HepG2 (cell line): ENCODE results near the gene CHN2. TPM values are rescaled to one million over a fixed set of nuclear protein-coding genes. Genes with fewer than 3 reads are reported as not detected.
A peak's percentile ranks its signal among the peaks of the same experiment; 100 is the strongest.

Experiments
- ATAC-seq: fragments of 200-7000 bp; cut with Tn5 transposase; 3 replicates; pipeline ENCODE4 v1.9.1; 2020; ENCODE audit warnings: mild to moderate bottlenecking, moderate library complexity
- BruUV-seq: library from RNA; stranded (reverse); fragments of 400-500 nt; replicated peaks from 2 replicates; lab custom pipeline; 2021; lab: Mats Ljungman, UMichigan
- CTCF ChIA-PET: fragments of 300-600 bp; formaldehyde crosslinking; extraction: SDS; loops from one replicate; lab custom pipeline; 2021; ENCODE audit warnings: low total read pairs, inconsistent platforms, low intra/inter-chr PET ratio; lab: Yijun Ruan, JAX
- POLR2A ChIA-PET: fragments of 350-600 bp; sonication (Branson Sonifier 250); formaldehyde crosslinking; loops from one replicate; lab custom pipeline; 2020; ENCODE audit warnings: antibody characterized with exemption, inconsistent platforms; lab: Yijun Ruan, JAX
- DNase-seq: peaks from one replicate; pipeline ENCODE4 v3.0.0-alpha.2; 2015; ENCODE audit warnings: low spot score
- FAIRE-seq: peaks from 3 replicates; lab custom pipeline; 2011; peaks lifted over from hg19 to GRCh38; lab: Jason Lieb, UNC
- H2AFZ ChIP-seq: one replicate; pipeline ENCODE4 v1.6.1; 2011; ENCODE audit warnings: low read length, inconsistent platforms
- H3K27ac ChIP-seq: fragments of 300-600 bp; 3 replicates; pipeline ENCODE4 v1.8.0; 2011; ENCODE audit warnings: mixed run types, mild to moderate bottlenecking, mixed read lengths, low read length, inconsistent platforms; ENCODE audit not compliant: insufficient read depth; ENCODE audit errors: extremely low read length
- H3K27me3 ChIP-seq, 2 experiments: fragments of 200-600 bp in 1 of 2; 2 replicates in 1 of 2; 3 replicates in 1 of 2; pipeline versions ENCODE4 v1.6.0 to v1.8.0; 2011; ENCODE audit warnings: low read length in 2 of 2, mild to moderate bottlenecking in 2 of 2, moderate library complexity in 2 of 2, inconsistent platforms in 1 of 2; ENCODE audit not compliant: insufficient read depth in 2 of 2, control insufficient read depth in 1 of 2
- H3K36me3 ChIP-seq, 2 experiments: fragments of 200-600 bp in 1 of 2; replicated peaks in 1 of 2; 2 replicates in 1 of 2; 3 replicates in 1 of 2; pipeline versions ENCODE4 v1.5.1 to v1.8.0; 2011; ENCODE audit warnings: low read length in 2 of 2, inconsistent platforms in 1 of 2; ENCODE audit not compliant: insufficient read depth in 2 of 2, control insufficient read depth in 1 of 2
- H3K4me1 ChIP-seq: 2 replicates; pipeline ENCODE4 v1.5.1; 2012; ENCODE audit warnings: low read length, inconsistent platforms; ENCODE audit not compliant: insufficient read depth
- H3K4me2 ChIP-seq: 2 replicates; pipeline ENCODE4 v1.6.0; 2011; ENCODE audit warnings: low read depth, low read length, inconsistent platforms
- H3K4me3 ChIP-seq, 3 experiments: fragments of 200-600 bp in 1 of 3; sonication (generic), shearing (Covaris generic) in 1 of 3; replicated peaks in 1 of 3; 2 replicates each; pipeline ENCODE4 v1.5.1; 2011 to 2016; ENCODE audit warnings: low read length in 3 of 3, inconsistent platforms in 2 of 3, low read depth in 2 of 3, mild to moderate bottlenecking in 2 of 3, control low read depth in 1 of 3, mixed read lengths in 1 of 3; ENCODE audit not compliant: insufficient read depth in 1 of 3
- H3K79me2 ChIP-seq: one replicate; pipeline ENCODE4 v1.6.1; 2011; ENCODE audit warnings: low read length, inconsistent platforms; ENCODE audit not compliant: insufficient read depth
- H3K9ac ChIP-seq: 2 replicates; pipeline ENCODE4 v1.6.0; 2011; ENCODE audit warnings: mild to moderate bottlenecking, low read depth, low read length, inconsistent platforms; ENCODE audit not compliant: insufficient read depth
- H3K9me3 ChIP-seq: 2 replicates; pipeline ENCODE4 v1.5.1; 2012; ENCODE audit warnings: mild to moderate bottlenecking, low read length
- H4K20me1 ChIP-seq: 2 replicates; pipeline ENCODE4 v1.6.0; 2011; ENCODE audit warnings: inconsistent platforms, mild to moderate bottlenecking, low read length, moderate library complexity; ENCODE audit not compliant: insufficient read depth
- CHCHD3 ChIP-seq: sonication (generic); formaldehyde crosslinking; IDR thresholded peaks from 2 replicates; pipeline ENCODE4 v1.8.0; 2022; ENCODE audit warnings: mild to moderate bottlenecking, missing genetic modification reagents, moderate library complexity
- GATA4 ChIP-seq: sonication (generic); IDR thresholded peaks from 2 replicates; pipeline ENCODE4 v1.6.1; 2016; ENCODE audit warnings: antibody characterized with exemption, low read depth, borderline replicate concordance
- HNRNPL ChIP-seq: fragments of 200-400 bp; formaldehyde crosslinking; IDR thresholded peaks from 2 replicates; pipeline ENCODE4 v1.6.1; 2017; ENCODE audit warnings: mild to moderate bottlenecking, low read depth, low read length
- RARA ChIP-seq: IDR thresholded peaks from 2 replicates; pipeline ENCODE4 v1.6.1; 2016; ENCODE audit warnings: missing genetic modification reagents, missing compliant biosample characterization
- TGIF2 ChIP-seq: IDR thresholded peaks from 2 replicates; pipeline ENCODE4 v1.6.1; 2016; ENCODE audit warnings: control low read depth, missing compliant biosample characterization
- U2AF1 ChIP-seq: fragments of 200-400 bp; formaldehyde crosslinking; optimal IDR thresholded peaks from 2 replicates; pipeline ENCODE3; 2017; ENCODE audit warnings: mild to moderate bottlenecking, low read depth, low read length
- XBP1 ChIP-seq: sonication (generic); formaldehyde crosslinking; IDR thresholded peaks from 2 replicates; pipeline ENCODE4 v1.5.0; 2020; ENCODE audit warnings: missing genetic modification reagents
- ZBTB8A ChIP-seq: sonication (generic); formaldehyde crosslinking; IDR thresholded peaks from 2 replicates; pipeline ENCODE4 v1.4.0; 2020; ENCODE audit warnings: mild to moderate bottlenecking, low read depth, missing genetic modification reagents, borderline replicate concordance
- ZMYM2 ChIP-seq: sonication (generic); formaldehyde crosslinking; IDR thresholded peaks from 2 replicates; pipeline ENCODE4 v1.8.0; 2022; ENCODE audit warnings: mild to moderate bottlenecking, missing genetic modification reagents
- ZMYM4 ChIP-seq: sonication (generic); formaldehyde crosslinking; IDR thresholded peaks from 2 replicates; pipeline ENCODE4 v1.8.1; 2023; ENCODE audit warnings: mild to moderate bottlenecking, missing genetic modification reagents
- ZNF207 ChIP-seq: fragments of 450-650 bp; IDR thresholded peaks from 2 replicates; pipeline ENCODE4 v1.6.1; 2016; ENCODE audit warnings: antibody characterized with exemption, borderline replicate concordance
- ZNF318 ChIP-seq: sonication (generic); formaldehyde crosslinking; IDR thresholded peaks from 2 replicates; pipeline ENCODE4 v1.4.0; 2020; ENCODE audit warnings: mild to moderate bottlenecking, missing genetic modification reagents
- ZNF335 ChIP-seq: sonication (generic); formaldehyde crosslinking; IDR thresholded peaks from 2 replicates; pipeline ENCODE4 v1.4.0; 2020; ENCODE audit warnings: missing genetic modification reagents
- ZNF33B ChIP-seq: sonication (generic); formaldehyde crosslinking; IDR thresholded peaks from 2 replicates; pipeline ENCODE4 v1.5.1; 2020; ENCODE audit warnings: mild to moderate bottlenecking, missing genetic modification reagents
- ZNF451 ChIP-seq: sonication (generic); formaldehyde crosslinking; IDR thresholded peaks from 2 replicates; pipeline ENCODE4 v1.5.0; 2020; ENCODE audit warnings: mild to moderate bottlenecking, missing genetic modification reagents
- ZNF772 ChIP-seq: sonication (generic); formaldehyde crosslinking; IDR thresholded peaks from 2 replicates; pipeline ENCODE4 v1.5.0; 2020; ENCODE audit warnings: mild to moderate bottlenecking, missing genetic modification reagents
- ZNF776 ChIP-seq: sonication (generic); formaldehyde crosslinking; IDR thresholded peaks from 2 replicates; pipeline ENCODE4 v1.4.0; 2020; ENCODE audit warnings: mild to moderate bottlenecking, missing genetic modification reagents
- ZSCAN22 ChIP-seq: sonication (generic); formaldehyde crosslinking; IDR thresholded peaks from 2 replicates; pipeline ENCODE4 v1.4.0; 2020; ENCODE audit warnings: mild to moderate bottlenecking, missing genetic modification reagents
- WGBS: methylation state at CpG from one replicate; pipeline ENCODE4 v1.1.6; 2017; ENCODE audit warnings: low lambda C conversion rate; 5-methylcytosine and 5-hydroxymethylcytosine counted together
- in situ Hi-C: cut with HindIII; loops from 2 replicates; pipeline ENCODE4 v1.10.0; 2017; ENCODE audit warnings: low pct_unique_long_range_greater_than_20kb; ENCODE audit not compliant: extremely low pct_ligation_motif_present
- intact Hi-C: fragments of 100-400 bp; cut with micrococcal nuclease; formaldehyde crosslinking; loops from one replicate; pipeline ENCODE4 v1.10.0; 2022; ENCODE audit not compliant: unreplicated experiment
- polyA plus RNA-seq, 8 experiments: library from polyadenylated mRNA; depleted of rRNA in 3 of 8; stranded (reverse) in 7 of 8; unstranded in 1 of 8; fragments of >200 nt; fragmentation: Illumina TruSeq in 4 of 8; extraction: Trizol in 4 of 8; gene quantifications; 2 replicates each; pipeline versions ENCODE4 v1.2.1 to v1.2.3, GENCODE V29; 2011 to 2016; ENCODE audit warnings: low read depth in 4 of 8, missing spikeins in 1 of 8, mixed read lengths in 1 of 8; ENCODE audit not compliant: insufficient read depth in 1 of 8
- total RNA-seq, 5 experiments: library from RNA; depleted of rRNA; stranded (reverse); fragments of >200 nt; fragmentation: Illumina TruSeq; extraction: Trizol; gene quantifications; 2 replicates each; pipeline ENCODE4 v1.2.3, GENCODE V29; 2016; ENCODE audit warnings: low read depth in 1 of 5

Gene CHN2
- total and polyA plus RNA-seq, 2 of the 13 experiments (the other 11 are each of a cell fraction or from before 2014, with no cell fraction given) = 23.5 to 30.5 TPM

- 71% methylated on average over 2 of the region's 2 CpGs for WGBS
- 0 out of 2 replicates have a peak overlapping the region, but pooled peaks have one; percentile 8 for H3K4me2 ChIP-seq
- no peak overlapping the region for H3K9ac ChIP-seq
- in situ Hi-C loops (no loop called here), intact Hi-C loops (no loop called here)
- POLR2A ChIA-PET = no interaction called here
- peak; percentile 58 for FAIRE-seq
- H3K4me1 ChIP-seq = peaks cover 26% of the 10 kb centered on the region
- peaks cover 2 to 12% of the 10 kb centered on the region in 2 experiments; a peak in 3 of 5 replicates for H3K36me3 ChIP-seq
- no peaks in the 10 kb centered on the region; the same call in 1 of the 2 replicates for H4K20me1 ChIP-seq
- peak; percentile 75 for ATAC-seq
- CTCF ChIA-PET = no interaction called here
- H3K9me3 ChIP-seq = no peaks in the 10 kb centered on the region
- H3K79me2 ChIP-seq = peaks cover 4% of the 10 kb centered on the region
- no TSS peak for BruUV-seq
- H3K27me3 ChIP-seq = no peaks in the 10 kb centered on the region
- no peak overlapping the region for H3K4me3 ChIP-seq
- no peak overlapping the region for H2AFZ ChIP-seq
- H3K27ac ChIP-seq = peak overlapping the region; percentile 11
- DNase-seq = peak; percentile 61
- TF ChIP-seq RARA (CRISPR knock-in tag) = peak; percentile 80
- TF ChIP-seq ZMYM2 (CRISPR knock-in tag) = no peak
- TF ChIP-seq ZNF335 (CRISPR knock-in tag) = 0 out of 2 replicates have a peak, but pooled peaks have one; percentile 47
- TF ChIP-seq ZNF451 = no peak
- no peak for TF ChIP-seq ZNF33B
- no peak for TF ChIP-seq ZNF776
- TF ChIP-seq ZNF318 (CRISPR knock-in tag) = no peak
- no peak for TF ChIP-seq TGIF2 (CRISPR knock-in tag)
- no peak for TF ChIP-seq ZNF207
- TF ChIP-seq ZMYM4 (CRISPR knock-in tag) = 0 out of 2 replicates have a peak, but pooled peaks have one; percentile 29
- TF ChIP-seq ZSCAN22 = no peak
- no peak for TF ChIP-seq U2AF1
- TF ChIP-seq ZBTB8A (CRISPR knock-in tag) = no peak
- TF ChIP-seq GATA4 = no peak
- no peak for TF ChIP-seq HNRNPL
- TF ChIP-seq XBP1 (CRISPR knock-in tag) = no peak
- no peak for TF ChIP-seq ZNF772 (CRISPR knock-in tag)
- TF ChIP-seq CHCHD3 (CRISPR knock-in tag) = no peak
Observed at GRCh38 chr7:29384277-29384676, 189.7 kb downstream of the CHN2 start.
